GM23248 (cell line): ENCODE results near the gene ZEB2. TPM values are rescaled to one million over a fixed set of nuclear protein-coding genes. Genes with fewer than 3 reads are reported as not detected.

Source experiments
- DNase-seq: peaks from one replicate; pipeline ENCODE4 v3.0.0-alpha.2; 2015
- H2AFZ ChIP-seq: fragments of 200-600 bp; sonication (generic); 2 replicates; pipeline ENCODE4 v1.6.1; 2016; ENCODE audit warnings: antibody characterized with exemption
- H3F3A ChIP-seq: fragments of 200-600 bp; sonication (generic); 2 replicates; pipeline ENCODE4 v1.6.1; 2016; ENCODE audit warnings: mild to moderate bottlenecking, antibody characterized with exemption, mixed run types; ENCODE audit not compliant: insufficient read depth
- H3K27ac ChIP-seq: fragments of 200-600 bp; sonication (generic); 2 replicates; pipeline ENCODE4 v1.5.1; 2016; ENCODE audit warnings: mild to moderate bottlenecking
- H3K27me3 ChIP-seq: fragments of 200-600 bp; sonication (generic); replicated peaks from 2 replicates; pipeline ENCODE4 v1.6.1; 2016; ENCODE audit warnings: mild to moderate bottlenecking; ENCODE audit not compliant: insufficient read depth
- H3K36me3 ChIP-seq: fragments of 200-600 bp; sonication (generic); 2 replicates; pipeline ENCODE4 v1.6.1; 2016; ENCODE audit warnings: low read depth, mild to moderate bottlenecking
- H3K4me1 ChIP-seq: fragments of 200-600 bp; sonication (generic); 2 replicates; pipeline ENCODE4 v1.6.1; 2016; ENCODE audit warnings: mild to moderate bottlenecking; ENCODE audit not compliant: insufficient read depth
- H3K4me2 ChIP-seq: fragments of 200-600 bp; sonication (generic); one replicate; pipeline ENCODE4 v1.6.1; 2016; ENCODE audit warnings: mild to moderate bottlenecking; ENCODE audit not compliant: unreplicated experiment
- H3K4me3 ChIP-seq: fragments of 200-600 bp; sonication (generic); 2 replicates; pipeline ENCODE4 v1.5.1; 2016; ENCODE audit warnings: mild to moderate bottlenecking
- H3K79me2 ChIP-seq: fragments of 200-600 bp; sonication (generic); 2 replicates; pipeline ENCODE4 v1.6.1; 2016; ENCODE audit warnings: mild to moderate bottlenecking; ENCODE audit not compliant: insufficient read depth
- H3K9ac ChIP-seq: fragments of 200-600 bp; sonication (generic); 2 replicates; pipeline ENCODE4 v1.6.1; 2016; ENCODE audit warnings: mild to moderate bottlenecking
- H3K9me2 ChIP-seq: fragments of 200-600 bp; sonication (generic); 2 replicates; pipeline ENCODE4 v1.6.1; 2016; ENCODE audit warnings: mixed run types, mild to moderate bottlenecking, moderate library complexity; ENCODE audit not compliant: insufficient read depth
- H3K9me3 ChIP-seq: fragments of 200-600 bp; sonication (generic); one replicate; pipeline ENCODE4 v1.6.1; 2017; ENCODE audit warnings: low read depth
- H4K20me1 ChIP-seq: fragments of 200-600 bp; sonication (generic); 2 replicates; pipeline ENCODE4 v1.6.0; 2016; ENCODE audit not compliant: insufficient read depth
- EZH2 ChIP-seq: fragments of 200-600 bp; sonication (generic); IDR thresholded peaks from 2 replicates; pipeline ENCODE4 v1.6.1; 2018; ENCODE audit warnings: antibody characterized with exemption, mild to moderate bottlenecking; ENCODE audit not compliant: insufficient read depth, poor library complexity, severe bottlenecking
- EZH2phosphoT487 ChIP-seq: fragments of 200-600 bp; sonication (generic); IDR thresholded peaks from 2 replicates; pipeline ENCODE4 v1.6.1; 2018; ENCODE audit warnings: antibody characterized with exemption, moderate library complexity, mild to moderate bottlenecking, low read depth; ENCODE audit not compliant: insufficient read depth
- WGBS, 2 experiments: methylation state at CpG; one replicate each; pipeline ENCODE4 v1.1.6; 2015 to 2017; ENCODE audit warnings: low lambda C conversion rate in 2 of 2, low coverage in 1 of 2; ENCODE audit errors: missing lambda C conversion rate in 2 of 2; 5-methylcytosine and 5-hydroxymethylcytosine counted together
- in situ Hi-C: fragments of 300-500 bp; cut with MboI; formaldehyde crosslinking; loops from 2 replicates; pipeline ENCODE4 v1.15.0; 2020
- polyA plus RNA-seq: library from polyadenylated mRNA; unstranded; fragments of >200 nt; fragmentation: Nextera tagmentation; extraction: Ambion mirVana; gene quantifications from 2 replicates; pipeline ENCODE4 v1.2.1, GENCODE V29; 2016
- total RNA-seq: library from RNA; depleted of rRNA; stranded (reverse); fragments of >200 nt; shearing (Covaris generic); gene quantifications from 2 replicates; pipeline ENCODE4 v1.2.3, GENCODE V29; 2014

Gene ZEB2
- total and polyA plus RNA-seq, 2 experiments from 2014 or later = 26.2 to 46.8 TPM

DNA sequence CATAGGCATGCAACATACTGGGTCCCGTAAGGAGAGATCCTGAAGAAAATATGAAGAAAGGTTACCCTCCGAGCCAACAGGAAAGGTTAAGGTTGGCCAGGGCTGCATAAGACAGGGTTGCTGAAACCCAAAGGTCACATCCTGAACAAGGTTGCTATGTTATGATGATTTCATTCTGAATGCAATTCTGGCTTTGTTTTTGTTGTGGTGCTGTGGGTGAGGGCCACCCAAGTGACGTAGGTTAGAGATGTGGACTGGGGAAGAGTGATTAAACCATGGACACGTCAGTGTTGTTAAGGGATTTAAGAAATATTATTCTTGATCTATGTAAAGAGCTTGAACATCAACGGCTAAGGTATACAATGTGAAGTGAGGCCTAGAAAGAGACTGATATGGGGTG, 60.0 kb downstream of the ZEB2 start:
- WGBS, 2 experiments = 33 to 34% methylated on average over 5 of the region's 5 CpGs
- Histone ChIP-seq H3K9me3 (no peaks in the 10 kb centered on the region), H3K4me2 (peak overlapping the region; percentile 15), H3K4me3 (no peak overlapping the region), H2AFZ (no peak overlapping the region), H3F3A (peaks cover 56% of the 10 kb centered on the region), H3K36me3 (no peaks in the 10 kb centered on the region), H3K27me3 (no peaks in the 10 kb centered on the region), H3K4me1 (peaks cover 61% of the 10 kb centered on the region), H3K9me2 (no peaks in the 10 kb centered on the region), H3K27ac (peak overlapping the region; percentile 91), H3K79me2 (peaks cover 94% of the 10 kb centered on the region), H4K20me1 (no peaks in the 10 kb centered on the region), H3K9ac (peak overlapping the region; percentile 72)
- TF ChIP-seq EZH2 = no peak
- TF ChIP-seq EZH2phosphoT487 = no peak
- peak; percentile 89 for DNase-seq
- in situ Hi-C loops = no loop called here

DNA sequence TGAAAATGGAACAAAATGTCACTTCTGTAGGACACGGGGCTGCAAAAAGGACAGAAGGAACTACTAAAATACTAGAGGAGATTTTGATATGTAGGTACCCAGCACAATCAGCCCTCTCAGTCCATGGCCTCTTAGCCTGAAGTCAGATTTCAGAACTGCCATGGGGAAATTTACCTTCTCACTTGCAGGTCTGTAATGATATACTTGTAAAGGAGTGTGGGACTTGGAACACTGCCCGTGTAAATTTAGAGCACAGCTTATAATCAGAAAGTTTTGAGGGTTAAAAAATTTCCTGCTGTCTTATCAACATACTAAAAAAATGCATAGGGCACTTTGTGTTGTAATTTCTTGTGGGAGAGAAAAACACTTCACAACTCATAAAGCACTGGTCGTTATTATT, 60.6 kb downstream of the ZEB2 start:
- Histone ChIP-seq H3K9ac (peak overlapping the region; percentile 48), H3K36me3 (no peaks in the 10 kb centered on the region), H3K27me3 (no peaks in the 10 kb centered on the region), H3K79me2 (peaks cover 92% of the 10 kb centered on the region), H3K9me2 (no peaks in the 10 kb centered on the region), H3K4me3 (no peak overlapping the region), H3K9me3 (no peaks in the 10 kb centered on the region), H4K20me1 (no peaks in the 10 kb centered on the region), H3K4me2 (peak overlapping the region; percentile 9), H3F3A (peaks cover 63% of the 10 kb centered on the region), H2AFZ (no peak overlapping the region), H3K27ac (peak overlapping the region; percentile 91), H3K4me1 (peaks cover 67% of the 10 kb centered on the region)
- in situ Hi-C loops = no loop called here
- TF ChIP-seq EZH2phosphoT487 (no peak), EZH2 (no peak)
- 14 to 20% methylated on average over 3 of the region's 3 CpGs for WGBS, 2 experiments
- no peak for DNase-seq

DNA sequence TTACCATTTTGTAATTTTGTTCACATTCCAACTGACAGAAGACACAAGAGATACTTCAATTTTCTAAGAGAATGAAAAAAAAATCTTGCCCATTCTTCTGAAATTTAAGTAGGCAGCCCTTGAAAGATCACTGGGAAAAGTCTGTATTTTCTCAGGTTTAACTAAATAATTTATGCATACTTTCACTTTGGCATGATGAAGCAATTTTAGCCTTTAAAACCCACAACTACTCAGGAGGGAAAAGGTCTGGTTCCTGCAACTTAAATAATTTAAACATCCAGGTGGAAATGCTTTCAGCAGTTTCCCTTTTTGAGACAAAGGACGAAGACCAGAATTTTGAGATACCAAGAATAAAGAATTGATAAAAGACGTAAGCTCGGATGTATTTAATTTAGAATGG, 61.4 kb downstream of the ZEB2 start:
- H2AFZ ChIP-seq = no peak overlapping the region
- H3K9me2 ChIP-seq = no peaks in the 10 kb centered on the region
- H3K4me1 ChIP-seq = peaks cover 75% of the 10 kb centered on the region
- 80 to 84% methylated on average over 3 of the region's 3 CpGs for WGBS, 2 experiments
- in situ Hi-C loops = no loop called here
- peaks cover 70% of the 10 kb centered on the region for H3F3A ChIP-seq
- H3K36me3 ChIP-seq = no peaks in the 10 kb centered on the region
- no peak for DNase-seq
- no peaks in the 10 kb centered on the region for H4K20me1 ChIP-seq
- H3K27ac ChIP-seq = no peak overlapping the region
- TF ChIP-seq EZH2 (no peak), EZH2phosphoT487 (no peak)
- H3K9me3 ChIP-seq = no peaks in the 10 kb centered on the region
- no peak overlapping the region for H3K9ac ChIP-seq
- no peaks in the 10 kb centered on the region for H3K27me3 ChIP-seq
- no peak overlapping the region for H3K4me2 ChIP-seq
- H3K4me3 ChIP-seq = no peak overlapping the region
- peaks cover 84% of the 10 kb centered on the region for H3K79me2 ChIP-seq

DNA sequence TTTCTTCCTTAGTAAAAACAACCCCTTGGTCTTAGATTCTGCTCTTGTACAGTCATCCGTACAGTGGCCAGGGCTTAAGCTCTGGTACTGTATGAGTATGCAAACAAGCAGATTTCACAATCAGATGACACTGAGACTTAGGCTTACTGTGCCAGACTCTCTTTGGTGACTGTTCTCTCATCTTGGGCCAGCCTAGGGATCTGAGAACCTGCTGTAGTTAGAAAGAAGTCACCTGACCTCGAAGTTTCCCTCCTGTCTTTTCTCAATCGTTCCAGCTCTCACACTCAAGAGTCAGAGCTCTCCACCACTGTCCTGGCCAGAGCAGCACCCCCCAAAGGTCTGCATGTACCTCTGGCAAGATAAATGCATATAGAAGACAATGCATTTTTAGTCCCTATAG, 63.2 kb downstream of the ZEB2 start:
- Histone ChIP-seq H3K27me3 (no peaks in the 10 kb centered on the region), H3K79me2 (peaks cover 72% of the 10 kb centered on the region), H3K27ac (peak overlapping the region; percentile 89), H4K20me1 (no peaks in the 10 kb centered on the region), H3K9ac (peak overlapping the region; percentile 73), H3K4me1 (peaks cover 84% of the 10 kb centered on the region), H3K4me3 (no peak overlapping the region), H3K9me2 (no peaks in the 10 kb centered on the region), H3K4me2 (peak overlapping the region; percentile 84), H2AFZ (no peak overlapping the region), H3K9me3 (no peaks in the 10 kb centered on the region), H3K36me3 (no peaks in the 10 kb centered on the region), H3F3A (peaks cover 82% of the 10 kb centered on the region)
- in situ Hi-C loops = no loop called here
- DNase-seq = peak; percentile 99
- 0 to 3% methylated on average over 3 of the region's 3 CpGs for WGBS, 2 experiments
- no peak for TF ChIP-seq EZH2phosphoT487
- no peak for TF ChIP-seq EZH2

DNA sequence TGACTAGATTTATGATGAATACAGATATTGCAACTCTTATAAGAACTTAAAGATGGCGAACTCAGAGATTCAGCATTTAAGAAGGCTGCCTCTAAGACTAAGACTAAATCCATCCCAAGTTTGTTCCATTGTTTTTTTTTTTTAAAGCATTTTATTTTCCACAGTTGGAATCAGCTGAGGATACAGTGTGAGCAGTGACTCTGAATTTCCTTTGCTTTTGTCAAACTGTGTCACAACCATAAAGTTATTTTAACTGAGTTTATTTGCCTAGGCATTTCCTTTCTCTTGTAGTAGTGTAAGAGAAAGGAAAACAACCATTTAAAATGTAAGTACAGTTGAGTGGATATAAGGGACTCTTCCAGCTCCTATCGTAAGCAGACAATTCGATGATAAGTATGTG, 63.9 kb downstream of the ZEB2 start:
- H3K9ac ChIP-seq = peak overlapping the region; percentile 73
- H4K20me1 ChIP-seq = no peaks in the 10 kb centered on the region
- H3K4me1 ChIP-seq = peaks cover 84% of the 10 kb centered on the region
- 81 to 82% methylated on average over 3 of the region's 3 CpGs for WGBS, 2 experiments
- TF ChIP-seq EZH2 = no peak
- TF ChIP-seq EZH2phosphoT487 = no peak
- H3K79me2 ChIP-seq = peaks cover 72% of the 10 kb centered on the region
- H3K9me2 ChIP-seq = no peaks in the 10 kb centered on the region
- H2AFZ ChIP-seq = 0 out of 2 replicates have a peak overlapping the region, but pooled peaks have one; percentile 2
- no peaks in the 10 kb centered on the region for H3K27me3 ChIP-seq
- peak overlapping the region; percentile 89 for H3K27ac ChIP-seq
- H3K9me3 ChIP-seq = no peaks in the 10 kb centered on the region
- DNase-seq = peak; percentile 54
- H3F3A ChIP-seq = peaks cover 83% of the 10 kb centered on the region
- peak overlapping the region; percentile 67; the same call in 1 of the 2 replicates for H3K4me3 ChIP-seq
- no peaks in the 10 kb centered on the region for H3K36me3 ChIP-seq
- in situ Hi-C loops = no loop called here
- H3K4me2 ChIP-seq = peak overlapping the region; percentile 84
